GM21367 (cell line): Measurements from ENCODE around the gene UNC45A.
"Not testable (repeated sequence)": the region's sequence is repeated elsewhere in the genome, so short reads cannot be mapped to it uniquely, and the experiment has no call there.

ENCODE experiments used
- ATAC-seq: cut with Tn5 transposase; IDR thresholded peaks from one replicate; pipeline ENCODE4 v1.9.1; 2021; ENCODE audit not compliant: unreplicated experiment

Gene UNC45A

DNA sequence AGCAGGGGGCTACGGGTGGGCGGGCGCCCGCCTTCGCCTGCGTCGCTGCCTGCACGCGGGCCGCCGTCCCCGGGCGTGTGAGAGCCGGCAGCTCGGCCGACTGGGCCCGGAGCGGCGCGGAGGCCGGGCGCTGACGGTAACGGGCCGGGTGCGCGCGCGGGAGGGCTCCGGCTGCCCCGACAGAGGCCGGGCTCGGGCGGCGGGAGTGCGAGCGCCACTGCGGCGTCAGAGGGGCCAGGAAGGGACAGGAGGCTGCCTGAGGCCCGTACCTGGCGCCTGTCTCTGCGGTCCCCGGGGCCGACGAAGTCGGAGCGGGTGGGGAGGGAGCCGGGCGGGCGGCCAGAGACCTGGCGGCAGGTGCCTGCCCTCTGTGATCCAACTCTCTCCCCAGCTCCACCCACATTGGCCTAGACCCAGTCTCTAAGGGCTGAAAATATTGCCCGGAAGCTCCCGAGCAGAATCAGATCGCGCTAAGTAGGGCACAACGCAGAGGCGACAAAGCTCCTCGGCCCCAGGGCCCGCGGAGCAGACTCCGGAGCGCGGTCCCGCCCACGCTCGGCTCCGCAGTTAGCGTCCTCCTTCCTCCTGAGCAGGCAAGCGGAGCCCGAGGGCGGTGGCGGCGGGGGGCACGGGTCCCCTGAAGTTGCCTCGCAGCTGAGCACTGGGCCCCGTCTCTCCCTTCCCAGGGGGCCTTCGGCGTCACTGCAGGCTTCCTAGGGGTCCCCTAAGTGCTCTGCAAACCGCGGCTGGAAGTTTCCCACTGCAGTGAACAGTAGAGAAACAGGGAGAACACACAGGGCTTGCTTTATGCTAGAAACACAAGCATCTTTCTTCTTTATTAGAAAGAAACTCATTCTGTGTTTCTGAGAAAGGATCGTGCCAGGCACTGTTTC, 32.0 kb upstream of the UNC45A start, which contains the start of gene MAN2A2:
MAN2A2 (plus strand) TSS at position 463 of the 893 bp plus-strand sequence. CDS start 906 bp downstream, outside the sequence.
- ATAC-seq: peak; percentile 62

- ATAC-seq: no peak
Observed at GRCh38 chr15:90903733-90904536, 31.1 kb upstream of the UNC45A start.

- ATAC-seq: no peak
Observed at GRCh38 chr15:90904746-90905145, 30.3 kb upstream of the UNC45A start.

GRCh38 chr15:90905306-90906180, 29.5 kb upstream of the UNC45A start:
- ATAC-seq: no peak

GRCh38 chr15:90906181-90906849, 28.8 kb upstream of the UNC45A start:
- ATAC-seq: no peak

DNA sequence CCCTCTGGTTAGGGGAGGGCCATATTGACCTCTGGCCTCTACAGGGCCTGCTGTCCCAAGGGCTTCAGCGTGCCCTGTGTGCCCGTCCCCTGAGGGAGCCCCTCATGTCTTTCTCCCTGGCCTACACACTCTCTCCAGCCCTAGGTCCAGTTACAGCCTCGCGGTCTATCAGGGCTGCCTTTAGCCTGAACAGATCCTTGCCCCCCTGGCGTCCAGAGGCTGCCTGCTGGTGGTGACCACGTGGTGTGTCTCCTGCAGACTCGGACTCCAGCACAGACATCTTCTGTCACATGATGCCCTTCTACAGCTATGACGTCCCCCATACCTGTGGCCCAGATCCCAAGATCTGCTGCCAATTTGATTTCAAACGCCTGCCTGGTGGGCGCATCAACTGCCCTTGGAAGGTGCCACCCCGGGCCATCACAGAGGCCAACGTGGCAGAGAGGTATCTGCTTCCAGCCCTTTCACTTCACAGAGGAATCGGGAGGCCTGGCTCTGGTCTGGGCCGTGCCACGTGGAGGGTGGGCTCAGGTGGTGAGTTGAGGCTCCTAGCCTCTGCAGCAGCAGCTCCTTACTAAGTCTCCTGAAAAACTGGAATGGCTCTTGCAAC, 27.9 kb upstream of the UNC45A start:
- ATAC-seq: no peak

DNA sequence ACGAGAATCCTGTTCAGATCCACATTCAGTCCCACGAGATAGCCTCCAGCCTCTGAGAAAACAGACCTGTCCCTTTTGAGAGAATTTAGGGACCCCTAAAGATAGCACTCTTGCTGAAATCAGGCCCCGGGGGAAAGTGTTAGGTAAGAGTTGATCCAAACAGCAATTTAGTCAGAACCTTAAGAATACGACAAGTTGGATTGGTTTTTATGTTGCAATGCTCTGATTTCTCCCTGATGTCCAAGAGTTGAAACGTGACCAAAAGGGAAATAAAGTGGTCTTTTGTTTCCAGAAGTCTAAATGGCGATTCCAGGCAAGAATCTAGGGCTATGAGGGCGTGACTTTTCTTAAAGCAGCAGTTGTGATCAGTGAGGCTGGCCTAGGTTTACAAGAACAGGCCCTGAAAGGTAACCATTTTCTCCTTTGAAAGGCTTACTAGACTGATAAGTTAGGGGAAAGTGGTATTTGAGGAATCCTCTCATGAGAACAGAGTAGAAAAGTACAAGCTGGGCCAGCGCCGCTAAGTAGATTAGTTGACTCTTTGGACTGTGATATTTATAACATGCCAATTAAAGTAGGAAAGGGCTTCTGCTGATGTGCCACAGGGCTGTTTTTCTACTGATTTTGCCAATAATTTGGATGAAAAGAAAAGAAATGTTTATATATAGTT, 27.1 kb upstream of the UNC45A start:
- no peak for ATAC-seq

- not testable (repeated sequence) for ATAC-seq
Observed at GRCh38 chr15:90909449-90909848, 25.6 kb upstream of the UNC45A start.

DNA sequence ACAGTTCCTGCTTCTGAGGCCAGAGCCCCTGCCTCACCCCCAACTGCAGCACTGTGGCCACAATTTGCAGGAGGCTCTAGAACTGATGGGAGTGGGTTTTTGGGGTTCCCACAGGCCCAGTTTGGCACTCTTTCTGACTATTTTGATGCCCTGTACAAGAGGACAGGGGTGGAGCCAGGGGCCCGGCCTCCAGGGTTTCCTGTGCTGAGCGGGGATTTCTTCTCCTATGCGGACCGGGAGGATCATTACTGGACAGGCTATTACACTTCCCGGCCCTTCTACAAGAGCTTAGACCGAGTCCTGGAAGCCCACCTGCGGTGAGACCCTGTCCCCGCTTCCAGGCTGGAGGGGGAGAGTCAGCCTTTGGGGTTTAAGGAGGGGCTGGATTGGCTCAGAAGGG, 25.1 kb upstream of the UNC45A start:
- no peak for ATAC-seq

DNA sequence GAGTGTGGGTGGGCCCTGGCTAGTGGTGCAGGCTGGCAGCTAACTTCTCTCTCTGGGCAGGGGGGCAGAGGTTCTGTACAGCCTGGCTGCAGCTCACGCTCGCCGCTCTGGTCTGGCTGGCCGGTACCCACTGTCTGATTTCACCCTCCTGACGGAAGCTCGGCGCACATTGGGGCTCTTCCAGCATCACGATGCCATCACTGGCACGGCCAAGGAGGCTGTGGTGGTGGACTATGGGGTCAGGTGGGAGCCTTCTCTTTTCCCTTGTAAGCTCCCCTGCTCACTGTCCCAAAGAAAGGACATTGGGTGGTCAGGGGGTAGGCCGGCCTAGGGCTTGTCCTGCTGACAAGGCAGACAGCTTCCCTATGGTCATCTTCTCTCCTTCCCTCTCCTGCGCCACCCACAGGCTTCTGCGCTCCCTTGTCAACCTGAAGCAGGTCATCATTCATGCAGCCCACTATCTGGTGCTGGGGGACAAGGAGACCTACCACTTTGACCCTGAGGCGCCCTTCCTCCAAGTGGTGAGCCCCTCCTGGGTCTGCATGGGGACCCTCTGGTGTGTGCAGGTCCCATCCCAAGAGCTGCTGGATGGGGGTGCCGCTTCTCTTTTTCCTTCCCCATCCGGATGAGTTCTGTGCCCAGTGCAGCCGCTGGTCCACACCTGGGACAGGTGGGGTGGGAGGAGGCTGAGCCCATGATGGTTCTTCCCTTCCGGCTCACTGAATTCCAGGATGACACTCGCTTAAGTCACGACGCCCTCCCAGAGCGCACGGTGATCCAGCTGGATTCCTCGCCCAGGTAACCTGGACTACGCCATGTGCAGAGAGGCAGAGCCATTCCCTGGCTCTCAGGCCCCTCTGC, 24.4 kb upstream of the UNC45A start:
- ATAC-seq: no peak

- no peak for ATAC-seq
Observed at GRCh38 chr15:90911302-90911623, 23.8 kb upstream of the UNC45A start.

DNA sequence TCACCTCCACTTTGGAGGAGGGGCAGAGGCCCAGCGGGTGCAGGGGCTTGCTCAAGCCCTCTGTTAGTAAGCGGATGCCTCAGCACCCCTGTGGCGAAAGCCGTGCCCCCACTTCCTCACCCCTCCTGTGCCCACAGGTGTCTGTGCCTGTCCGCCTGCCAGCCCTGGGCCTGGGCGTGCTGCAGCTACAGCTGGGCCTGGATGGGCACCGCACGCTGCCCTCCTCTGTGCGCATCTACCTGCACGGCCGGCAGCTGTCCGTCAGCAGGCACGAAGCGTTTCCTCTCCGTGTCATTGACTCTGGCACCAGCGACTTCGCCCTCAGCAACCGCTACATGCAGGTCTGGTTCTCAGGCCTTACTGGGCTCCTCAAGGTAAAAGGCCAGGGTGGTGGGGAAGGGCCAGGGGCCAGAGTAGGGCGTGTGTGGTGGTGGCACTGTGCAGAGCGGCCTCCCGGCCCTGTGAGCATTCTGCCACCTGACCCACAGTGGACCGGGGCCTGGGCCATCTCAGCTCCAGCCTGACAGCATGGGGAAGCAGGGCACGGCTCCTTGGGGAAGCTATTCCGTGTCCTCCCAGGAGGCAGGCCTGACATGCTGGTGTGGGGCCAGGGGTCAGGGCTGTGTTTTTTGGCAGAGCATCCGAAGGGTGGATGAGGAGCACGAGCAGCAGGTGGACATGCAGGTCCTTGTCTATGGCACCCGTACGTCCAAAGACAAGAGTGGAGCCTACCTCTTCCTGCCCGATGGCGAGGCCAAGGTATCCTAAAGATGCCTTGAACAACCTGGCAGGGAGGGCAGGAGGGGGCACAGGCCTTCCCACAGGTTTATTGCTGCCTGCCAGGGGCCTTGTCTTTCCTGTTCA, 22.9 kb upstream of the UNC45A start:
- no peak for ATAC-seq

- ATAC-seq: no peak
Observed at GRCh38 chr15:90912770-90913075, 22.4 kb upstream of the UNC45A start.

DNA sequence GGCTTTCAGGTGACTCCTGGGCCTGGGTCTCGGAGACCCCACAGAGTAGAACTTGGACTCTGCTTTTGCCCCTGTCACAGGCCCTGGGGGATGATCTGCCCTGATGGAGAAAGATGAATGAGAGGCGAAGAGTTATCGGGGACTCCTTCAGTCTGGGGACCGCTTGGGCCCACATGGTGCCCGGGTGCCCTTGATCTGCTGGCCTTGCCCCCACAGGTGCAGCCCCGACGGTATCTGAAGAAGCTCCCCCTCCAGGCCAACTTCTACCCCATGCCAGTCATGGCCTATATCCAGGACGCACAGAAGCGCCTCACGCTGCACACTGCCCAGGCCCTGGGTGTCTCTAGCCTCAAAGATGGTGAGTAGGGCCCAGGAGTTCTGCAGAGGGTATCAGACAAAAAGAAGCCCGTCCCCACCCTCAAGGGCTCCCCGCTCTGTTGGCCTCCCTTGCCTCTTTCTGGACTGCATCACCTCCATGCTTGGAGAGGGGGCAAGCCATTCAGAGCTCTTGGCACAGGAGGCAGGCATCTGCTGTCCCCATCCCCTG, 21.6 kb upstream of the UNC45A start:
- ATAC-seq: no peak

DNA sequence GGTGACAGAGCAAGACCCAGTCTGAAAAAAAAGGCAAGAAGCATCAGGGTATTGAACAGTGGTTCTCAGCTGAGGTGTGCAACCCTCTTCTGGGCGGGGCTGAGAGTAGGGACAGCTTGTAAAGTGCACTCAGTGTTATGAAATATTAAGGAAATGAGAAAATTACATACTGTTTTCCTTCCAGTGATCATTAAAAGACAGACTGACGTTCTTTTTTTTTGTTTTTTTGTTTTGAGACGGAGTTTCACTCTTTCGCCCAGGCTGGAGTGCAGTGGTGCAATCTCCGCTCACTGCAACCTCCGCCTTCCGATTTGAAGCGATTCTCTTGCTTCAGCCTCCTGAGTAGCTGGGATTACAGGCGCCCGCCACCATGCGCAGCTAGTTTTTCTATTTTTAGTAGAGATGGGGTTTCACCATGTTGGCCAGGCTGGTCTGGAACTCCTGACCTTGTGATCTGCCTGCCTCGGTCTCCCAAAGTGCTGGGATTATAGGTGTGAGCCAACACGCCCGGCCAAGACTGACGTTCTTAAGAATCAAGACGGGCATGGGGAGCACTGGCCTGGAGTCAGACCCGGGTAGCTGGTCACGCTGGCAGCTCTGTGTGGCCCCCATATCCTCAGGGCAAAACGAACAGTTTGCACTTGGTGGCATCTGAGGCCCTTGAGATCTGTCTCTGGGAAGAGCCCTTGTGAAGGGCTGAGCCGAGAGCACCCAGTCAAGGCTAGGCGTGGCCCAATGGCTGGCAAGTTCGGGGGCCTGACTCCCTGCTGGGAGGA, 20.6 kb upstream of the UNC45A start:
- no peak for ATAC-seq

GRCh38 chr15:90915216-90915807, 19.8 kb upstream of the UNC45A start:
- no peak for ATAC-seq
